Left ventricle myocardium superior (tissue), 1 donor: ENCODE results near the gene STX16. TPM values are rescaled to one million over a fixed set of nuclear protein-coding genes. Genes with fewer than 3 reads are reported as not detected.

Source experiments
- ATAC-seq: fragments of 200-7000 bp; cut with Tn5 transposase; one replicate; pipeline ENCODE4 v1.9.1; 2020; ENCODE audit warnings: mild to moderate bottlenecking, moderate library complexity
- DNase-seq: peaks from one replicate; pipeline ENCODE4 v3.0.0-alpha.2; 2020
- intact Hi-C: fragments of 100-400 bp; cut with micrococcal nuclease; formaldehyde crosslinking; loops from one replicate; pipeline ENCODE4 v1.11.0; 2022
- total RNA-seq: library from RNA; stranded (reverse); fragmentation: NEBNext Ultra II Directional; extraction: Animal tissue kit (Norgen Biotek cat#: 25700); gene quantifications from one replicate; pipeline ENCODE4 v1.2.1, GENCODE V29; 2021
- donor health status: DM: no; HTN: yes; CAD: no; lungs with severe emphysema.

The STX16 gene
- total RNA-seq, 1 donor from 2014 or later, result 24.8 TPM

- intact Hi-C loops, result no loop called here
- DNase-seq, result no peak
- no peak for ATAC-seq
Measured at GRCh38 chr20:58665606-58666005, 14.5 kb downstream of the STX16 start.

GRCh38 chr20:58666702-58667101 lies 15.6 kb downstream of the STX16 start:
- intact Hi-C loops, result no loop called here
- DNase-seq (no peak), ATAC-seq (no peak)

GRCh38 chr20:58667975-58668374 lies 16.9 kb downstream of the STX16 start:
- intact Hi-C loops, result no loop called here
- no peak for ATAC-seq
- no peak for DNase-seq

- DNase-seq, result no peak
- no peak for ATAC-seq
- intact Hi-C loops, result no loop called here
Measured at GRCh38 chr20:58668901-58669286, 17.8 kb downstream of the STX16 start.

- DNase-seq, result no peak
- intact Hi-C loops, result no loop called here
- no peak for ATAC-seq
Measured at GRCh38 chr20:58669287-58670006, 18.4 kb downstream of the STX16 start.

GRCh38 chr20:58670102-58670501 lies 19.0 kb downstream of the STX16 start:
- intact Hi-C loops, result no loop called here
- no peak for DNase-seq
- ATAC-seq, result no peak

GRCh38 chr20:58670659-58671058 lies 19.6 kb downstream of the STX16 start:
- no peak for ATAC-seq
- intact Hi-C loops, result no loop called here
- DNase-seq, result no peak

GRCh38 chr20:58673119-58673518 lies 22.0 kb downstream of the STX16 start:
- intact Hi-C loops, result no loop called here
- no peak for ATAC-seq
- DNase-seq, result no peak

- DNase-seq (no peak), ATAC-seq (no peak)
- intact Hi-C loops, result no loop called here
Measured at GRCh38 chr20:58675146-58675584, 24.1 kb downstream of the STX16 start.

- DNase-seq, result no peak
- no peak for ATAC-seq
- intact Hi-C loops, result no loop called here
Measured at GRCh38 chr20:58675641-58676040, 24.6 kb downstream of the STX16 start.

GRCh38 chr20:58676161-58676560 lies 25.1 kb downstream of the STX16 start:
- intact Hi-C loops, result no loop called here
- no peak for ATAC-seq
- DNase-seq, result no peak

- intact Hi-C loops, result no loop called here
Measured at GRCh38 chr20:58677079-58677604, 26.1 kb downstream of the STX16 start.

GRCh38 chr20:58677808-58678207 lies 26.7 kb downstream of the STX16 start:
- intact Hi-C loops, result no loop called here
- ATAC-seq (no peak), DNase-seq (no peak)

More at GRCh38 chr20:58677079-58677604, 26.1 kb downstream of the STX16 start:
- DNase-seq (no peak), ATAC-seq (no peak)

- DNase-seq (no peak), ATAC-seq (no peak)
- intact Hi-C loops, result no loop called here
Measured at GRCh38 chr20:58678806-58679205, 27.7 kb downstream of the STX16 start.

GRCh38 chr20:58682656-58683531 lies 31.8 kb downstream of the STX16 start:
- ATAC-seq (no peak), DNase-seq (no peak)
- intact Hi-C loops, result no loop called here

- ATAC-seq, result no peak
- no peak for DNase-seq
- intact Hi-C loops, result no loop called here
Measured at GRCh38 chr20:58684291-58684690, 33.2 kb downstream of the STX16 start.

GRCh38 chr20:58685988-58686387 lies 34.9 kb downstream of the STX16 start:
- no peak for DNase-seq
- no peak for ATAC-seq
- intact Hi-C loops, result no loop called here

GRCh38 chr20:58688414-58688813 lies 37.3 kb downstream of the STX16 start:
- DNase-seq (no peak), ATAC-seq (no peak)
- intact Hi-C loops, result no loop called here

GRCh38 chr20:58688840-58689239 lies 37.8 kb downstream of the STX16 start:
- no peak for DNase-seq
- intact Hi-C loops, result no loop called here
- no peak for ATAC-seq

- intact Hi-C loops, result no loop called here
Measured at GRCh38 chr20:58690396-58691135, 39.5 kb downstream of the STX16 start.

More at GRCh38 chr20:58690396-58691135, 39.5 kb downstream of the STX16 start:
- ATAC-seq (peak; percentile 33), DNase-seq (no peak)
